ENCODE data around the gene SOX1. TPM values are rescaled to one million over a fixed set of nuclear protein-coding genes. Genes with fewer than 3 reads are reported as not detected.

SOX1 gene
- total RNA-seq, 3 donors from 2014 or later (not counting 1 experiment from before 2014, with no cell fraction given): not detected

DNA sequence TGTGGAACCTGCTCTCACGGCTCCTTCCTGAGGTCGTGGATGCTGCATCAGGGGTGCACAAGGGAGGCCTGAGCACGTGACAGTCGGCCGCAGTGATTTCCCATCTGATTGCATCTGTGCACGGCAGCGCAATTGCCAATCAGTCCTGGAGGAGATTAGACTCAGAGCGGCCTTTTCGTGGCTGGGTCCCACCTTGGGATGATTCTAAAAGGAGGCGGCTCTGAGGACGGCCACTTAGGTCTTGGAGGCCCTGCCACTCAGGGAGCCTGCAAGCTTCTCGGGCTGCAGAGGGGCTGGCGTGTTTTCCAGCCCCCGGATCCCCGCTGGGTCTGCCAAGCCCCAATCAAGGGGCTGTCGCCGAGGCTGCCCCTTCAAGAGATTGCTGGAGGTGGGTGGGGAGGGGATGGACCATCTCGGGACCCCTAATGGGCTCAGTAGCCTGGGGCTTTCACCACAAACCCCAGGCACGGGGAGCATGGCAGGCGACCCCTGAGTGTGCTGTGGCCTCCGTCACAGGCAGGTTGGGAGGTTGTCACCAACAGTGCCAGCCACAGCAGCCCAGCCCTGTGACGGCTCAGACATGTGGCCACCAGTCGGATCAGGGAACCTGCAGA lies 51.6 kb downstream of the SOX1 start:
- peaks cover 13 to 26% of the 10 kb centered on the region in 2 donors for H3K27me3 Mint-ChIP-seq (ENCODE audit: low read depth in 2 of 2)
- 77% methylated on average over 23 of the region's 23 CpGs for WGBS (ENCODE audit: insufficient coverage)
- no peak for DNase-seq
- Histone ChIP-seq H3K27me3 (ENCODE audit: control insufficient read depth, insufficient read depth, low read length) (no peaks in the 10 kb centered on the region), H3K27ac (ENCODE audit: low read length) (no peak overlapping the region), H3K36me3 (ENCODE audit: control insufficient read depth, insufficient read depth, low read length) (no peaks in the 10 kb centered on the region), H3K9me3 (ENCODE audit: control insufficient read depth, insufficient read depth, low read length) (no peaks in the 10 kb centered on the region), H3K4me1 (ENCODE audit: control insufficient read depth, insufficient read depth, low read length) (no peaks in the 10 kb centered on the region), H3K4me3 (ENCODE audit: low read length) (no peak overlapping the region)
- H3K4me1 Mint-ChIP-seq: peaks cover 0 to 6% of the 10 kb centered on the region in 2 donors
- H3K27ac Mint-ChIP-seq: no peak overlapping the region
- TF ChIP-seq, protein P1, sequence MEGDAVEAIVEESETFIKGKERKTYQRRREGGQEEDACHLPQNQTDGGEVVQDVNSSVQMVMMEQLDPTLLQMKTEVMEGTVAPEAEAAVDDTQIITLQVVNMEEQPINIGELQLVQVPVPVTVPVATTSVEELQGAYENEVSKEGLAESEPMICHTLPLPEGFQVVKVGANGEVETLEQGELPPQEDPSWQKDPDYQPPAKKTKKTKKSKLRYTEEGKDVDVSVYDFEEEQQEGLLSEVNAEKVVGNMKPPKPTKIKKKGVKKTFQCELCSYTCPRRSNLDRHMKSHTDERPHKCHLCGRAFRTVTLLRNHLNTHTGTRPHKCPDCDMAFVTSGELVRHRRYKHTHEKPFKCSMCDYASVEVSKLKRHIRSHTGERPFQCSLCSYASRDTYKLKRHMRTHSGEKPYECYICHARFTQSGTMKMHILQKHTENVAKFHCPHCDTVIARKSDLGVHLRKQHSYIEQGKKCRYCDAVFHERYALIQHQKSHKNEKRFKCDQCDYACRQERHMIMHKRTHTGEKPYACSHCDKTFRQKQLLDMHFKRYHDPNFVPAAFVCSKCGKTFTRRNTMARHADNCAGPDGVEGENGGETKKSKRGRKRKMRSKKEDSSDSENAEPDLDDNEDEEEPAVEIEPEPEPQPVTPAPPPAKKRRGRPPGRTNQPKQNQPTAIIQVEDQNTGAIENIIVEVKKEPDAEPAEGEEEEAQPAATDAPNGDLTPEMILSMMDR (IDR thresholded peaks at IDR 0.05): no peak
- no peaks in the 10 kb centered on the region for H3K9me3 Mint-ChIP-seq
- ATAC-seq: no peak
- intact Hi-C loops (cut with micrococcal nuclease): no loop called here
- no peaks in the 10 kb centered on the region for H3K36me3 Mint-ChIP-seq
- no peak overlapping the region for H3K4me3 Mint-ChIP-seq

DNA sequence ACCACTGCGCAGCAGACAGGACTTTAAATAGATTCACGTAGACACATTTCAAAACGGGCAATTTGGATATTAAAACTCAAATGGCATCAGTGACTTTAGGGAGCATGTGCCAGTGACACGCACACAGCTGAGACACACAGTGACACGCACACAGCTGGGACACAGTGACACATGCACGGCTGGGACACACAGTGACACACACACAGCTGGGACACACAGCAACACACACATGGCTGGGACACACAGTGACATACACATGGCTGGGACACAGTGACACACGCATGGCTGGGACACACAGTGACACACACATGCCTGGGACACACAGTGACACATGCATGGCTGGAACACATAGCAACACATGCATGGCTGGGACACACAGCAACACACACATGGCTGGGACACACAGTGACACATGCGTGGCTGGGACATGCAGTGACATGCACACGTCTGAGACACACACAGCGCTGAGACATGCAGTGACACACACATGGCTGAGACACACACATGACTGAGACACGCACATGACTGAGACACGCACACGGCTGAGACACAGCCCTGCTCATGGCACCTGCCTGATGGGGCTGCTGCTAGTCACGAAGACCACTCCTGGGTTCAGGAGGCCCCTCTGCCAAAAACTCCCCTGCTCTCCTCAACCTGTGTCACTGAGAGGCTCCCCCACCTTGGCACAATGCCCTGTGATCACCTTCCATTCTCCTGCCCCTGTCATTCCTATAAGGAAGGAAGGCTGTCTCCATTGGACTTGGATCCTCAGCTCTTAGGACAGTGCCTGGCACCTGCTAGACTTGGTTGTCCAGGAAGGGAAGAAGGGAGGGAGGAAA lies 52.5 kb downstream of the SOX1 start:
- Mint-ChIP-seq H3K4me1 (peaks cover 0 to 5% of the 10 kb centered on the region in 2 donors), H3K27ac (no peak overlapping the region), H3K9me3 (no peaks in the 10 kb centered on the region), H3K36me3 (no peaks in the 10 kb centered on the region), H3K27me3 (ENCODE audit: low read depth in 2 of 2) (peaks cover 9 to 17% of the 10 kb centered on the region in 2 donors), H3K4me3 (no peak overlapping the region)
- no peak for DNase-seq
- Histone ChIP-seq H3K4me3 (ENCODE audit: low read length) (no peak overlapping the region), H3K9me3 (ENCODE audit: control insufficient read depth, insufficient read depth, low read length) (no peaks in the 10 kb centered on the region), H3K4me1 (ENCODE audit: control insufficient read depth, insufficient read depth, low read length) (no peaks in the 10 kb centered on the region), H3K36me3 (ENCODE audit: control insufficient read depth, insufficient read depth, low read length) (no peaks in the 10 kb centered on the region), H3K27ac (ENCODE audit: low read length) (no peak overlapping the region), H3K27me3 (ENCODE audit: control insufficient read depth, insufficient read depth, low read length) (no peaks in the 10 kb centered on the region)
- intact Hi-C loops (cut with micrococcal nuclease): no loop called here
- TF ChIP-seq, protein P1 (IDR thresholded peaks at IDR 0.05): no peak
- ATAC-seq: no peak
- 90% methylated on average over 14 of the region's 14 CpGs for WGBS (ENCODE audit: insufficient coverage)

DNA sequence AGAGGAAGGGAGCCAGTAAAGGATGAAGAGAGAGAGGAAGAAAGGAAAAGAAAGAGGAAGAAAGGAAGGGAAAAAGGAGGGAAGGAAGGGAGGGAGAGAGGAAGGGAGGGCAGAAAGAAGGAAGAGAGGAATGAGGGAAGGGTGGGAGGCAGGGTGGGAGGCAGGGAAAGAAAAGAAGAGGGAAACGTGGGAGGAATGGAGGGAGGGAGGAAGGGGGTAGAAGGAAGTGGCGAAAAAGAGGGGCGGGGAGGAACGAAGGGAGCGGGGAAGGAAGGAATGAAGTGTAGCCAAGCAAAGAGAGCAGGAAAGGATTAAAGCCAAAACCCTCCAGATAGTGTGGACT lies 53.1 kb downstream of the SOX1 start:
- no peaks in the 10 kb centered on the region for H3K9me3 Mint-ChIP-seq
- 49% methylated on average over 5 of the region's 5 CpGs for WGBS (ENCODE audit: insufficient coverage)
- H3K27me3 ChIP-seq (ENCODE audit: control insufficient read depth, insufficient read depth, low read length): no peaks in the 10 kb centered on the region
- no peaks in the 10 kb centered on the region for H3K4me1 Mint-ChIP-seq
- H3K27me3 Mint-ChIP-seq (ENCODE audit: low read depth in 2 of 2): peaks cover 6 to 12% of the 10 kb centered on the region in 2 donors
- H3K36me3 ChIP-seq (ENCODE audit: control insufficient read depth, insufficient read depth, low read length): no peaks in the 10 kb centered on the region
- H3K4me3 Mint-ChIP-seq: no peak overlapping the region
- H3K4me1 ChIP-seq (ENCODE audit: control insufficient read depth, insufficient read depth, low read length): no peaks in the 10 kb centered on the region
- intact Hi-C loops (cut with micrococcal nuclease): no loop called here
- no peaks in the 10 kb centered on the region for H3K36me3 Mint-ChIP-seq
- ATAC-seq: no peak
- no peak overlapping the region for H3K27ac Mint-ChIP-seq
- no peaks in the 10 kb centered on the region for H3K9me3 ChIP-seq (ENCODE audit: control insufficient read depth, insufficient read depth, low read length)
- no peak overlapping the region for H3K4me3 ChIP-seq (ENCODE audit: low read length)
- H3K27ac ChIP-seq (ENCODE audit: low read length): no peak overlapping the region
- TF ChIP-seq, protein P1 (IDR thresholded peaks at IDR 0.05): no peak
- no peak for DNase-seq
